Activated T-cell treated with anti-CD3 and anti-CD28 coated beads, Interleukin-2, amount 50 U/mL, for 24 hours (primary cell): ENCODE measurements around the gene ZNF423.

Source experiments
- DNase-seq: peaks from one replicate; pipeline ENCODE4 v3.0.0-alpha.2; 2020
- H3K27ac Mint-ChIP-seq: 2 replicates; pipeline ENCODE4 v1.8.0; 2020; ENCODE audit warnings: mild to moderate bottlenecking, mixed read lengths
- H3K27me3 Mint-ChIP-seq: 2 replicates; pipeline ENCODE4 v1.8.0; 2020; ENCODE audit warnings: mixed read lengths
- H3K36me3 Mint-ChIP-seq: 2 replicates; pipeline ENCODE4 v1.8.0; 2020; ENCODE audit warnings: low read depth, mixed read lengths
- H3K4me1 Mint-ChIP-seq: 2 replicates; pipeline ENCODE4 v1.8.0; 2020; ENCODE audit warnings: low read depth, mixed read lengths
- H3K4me3 Mint-ChIP-seq: 2 replicates; pipeline ENCODE4 v1.8.0; 2020; ENCODE audit warnings: mild to moderate bottlenecking, moderate library complexity, mixed read lengths
- H3K9me3 Mint-ChIP-seq: 2 replicates; pipeline ENCODE4 v1.8.0; 2020; ENCODE audit warnings: mixed read lengths

Gene ZNF423

DNA sequence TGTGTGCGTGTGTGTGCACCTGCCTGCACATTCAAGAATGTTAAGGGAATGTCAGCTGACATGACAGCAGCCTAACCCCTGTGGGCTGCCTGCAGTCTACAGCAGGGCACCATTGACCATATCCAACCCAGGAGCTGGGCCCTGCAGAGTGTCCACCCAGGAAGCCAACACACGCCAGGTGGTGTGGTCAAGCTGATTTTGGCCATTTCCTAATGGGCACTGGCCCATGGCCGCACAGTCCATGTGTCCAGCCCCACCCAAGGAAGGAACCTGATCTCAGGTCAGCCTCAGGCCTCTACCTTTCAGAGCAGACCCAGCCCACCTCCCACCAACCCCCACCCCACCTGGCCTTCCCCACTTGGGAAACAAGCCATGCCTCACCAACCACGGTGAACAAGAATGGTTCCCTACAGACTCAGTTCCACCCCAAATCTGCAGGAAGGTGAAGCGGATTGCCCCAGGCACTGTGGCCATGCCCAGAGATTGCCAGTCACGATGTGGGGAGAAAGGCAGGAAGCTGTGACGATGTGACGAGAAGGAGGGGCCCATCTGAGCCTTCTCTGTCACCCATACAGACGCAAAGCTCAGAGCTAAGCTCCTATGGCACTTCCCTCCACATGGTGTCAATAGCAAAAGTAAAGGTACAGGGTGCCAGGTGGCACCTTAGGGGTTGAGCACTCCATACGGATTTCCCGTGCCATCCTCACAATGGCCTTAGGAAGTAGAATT, 77.5 kb downstream of the ZNF423 start:
- DNase-seq, result no peak
- no peak overlapping the region for H3K4me3 Mint-ChIP-seq
- no peak overlapping the region for H3K27ac Mint-ChIP-seq

DNA sequence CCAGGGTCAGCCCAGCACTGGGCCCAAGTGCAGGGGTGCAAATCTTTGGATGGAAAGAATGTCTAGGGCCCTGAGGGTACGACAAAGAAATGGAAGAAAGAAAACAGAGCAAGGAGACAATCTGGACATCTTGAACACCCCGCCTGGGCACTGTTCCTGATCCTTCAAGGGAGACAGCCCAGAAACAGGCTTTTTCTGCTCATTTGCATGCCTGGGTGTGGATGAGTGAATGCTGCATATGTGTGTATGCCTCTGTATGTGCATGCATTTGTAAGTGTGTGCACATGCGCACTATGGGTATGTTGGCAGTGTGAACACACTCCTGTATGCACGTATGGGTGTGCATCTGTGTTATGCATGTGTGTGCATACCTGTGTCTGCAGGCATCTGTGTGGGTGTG, 79.2 kb downstream of the ZNF423 start:
- Mint-ChIP-seq H3K4me3 (no peak overlapping the region), H3K27me3 (peaks cover 4% of the 10 kb centered on the region), H3K9me3 (no peaks in the 10 kb centered on the region), H3K36me3 (no peaks in the 10 kb centered on the region), H3K27ac (no peak overlapping the region), H3K4me1 (no peaks in the 10 kb centered on the region)
- DNase-seq, result no peak

More for the DNA sequence above, 77.5 kb downstream of the ZNF423 start:
- H3K4me1 Mint-ChIP-seq, result no peaks in the 10 kb centered on the region
- H3K27me3 Mint-ChIP-seq, result peaks cover 4% of the 10 kb centered on the region
- no peaks in the 10 kb centered on the region for H3K9me3 Mint-ChIP-seq
- H3K36me3 Mint-ChIP-seq, result no peaks in the 10 kb centered on the region

DNA sequence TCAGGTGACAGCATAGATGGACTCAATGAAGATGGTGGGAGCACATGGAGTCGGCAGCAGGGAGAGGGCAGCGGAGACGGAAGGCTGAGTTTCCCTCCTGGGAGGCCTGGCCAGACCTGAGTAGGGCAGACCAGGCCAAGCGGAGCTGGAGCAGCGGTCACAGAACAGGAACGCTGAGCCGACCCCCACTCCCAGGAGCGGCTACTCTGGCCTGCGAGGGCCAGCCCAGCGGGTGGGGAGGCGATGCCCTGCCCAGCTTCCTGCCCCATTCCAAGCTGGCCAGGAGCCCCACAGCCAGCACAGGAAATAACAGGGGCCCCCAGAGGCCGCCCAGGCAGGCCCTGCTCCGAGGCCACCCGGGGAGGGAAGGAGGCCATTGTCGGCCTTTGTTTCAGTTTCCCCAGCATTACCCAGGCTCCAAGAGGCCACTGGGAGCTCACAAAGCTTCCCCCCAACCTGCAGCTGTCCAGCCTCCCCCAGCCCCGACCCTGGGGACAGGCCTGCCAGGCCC, 79.8 kb downstream of the ZNF423 start:
- Mint-ChIP-seq H3K36me3 (no peaks in the 10 kb centered on the region), H3K4me3 (no peak overlapping the region), H3K27ac (no peak overlapping the region), H3K27me3 (peaks cover 4% of the 10 kb centered on the region), H3K9me3 (no peaks in the 10 kb centered on the region), H3K4me1 (no peaks in the 10 kb centered on the region)
- DNase-seq, result no peak

DNA sequence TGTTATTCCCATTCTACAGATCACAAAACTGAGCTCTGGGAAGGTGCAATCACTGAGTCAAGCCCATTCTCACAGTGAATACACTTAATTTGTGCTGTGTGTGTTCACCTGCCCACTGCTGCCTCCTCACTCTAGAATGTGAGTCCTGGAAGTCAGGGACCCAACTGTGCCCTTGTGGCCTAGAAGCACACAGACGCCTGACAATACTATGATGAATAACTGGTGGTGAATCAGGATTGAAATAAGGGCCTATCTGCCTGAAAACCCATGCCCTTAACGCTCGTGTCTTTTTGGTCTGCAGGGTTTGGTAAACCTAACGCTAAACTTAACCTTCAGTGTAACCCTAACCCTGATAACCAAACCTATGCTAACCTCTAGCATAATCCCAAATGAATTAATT, 80.3 kb downstream of the ZNF423 start:
- DNase-seq, result no peak
- H3K27ac Mint-ChIP-seq, result no peak overlapping the region
- no peaks in the 10 kb centered on the region for H3K9me3 Mint-ChIP-seq
- H3K36me3 Mint-ChIP-seq, result no peaks in the 10 kb centered on the region
- H3K4me3 Mint-ChIP-seq, result no peak overlapping the region
- peaks cover 4% of the 10 kb centered on the region for H3K27me3 Mint-ChIP-seq
- no peaks in the 10 kb centered on the region for H3K4me1 Mint-ChIP-seq

DNA sequence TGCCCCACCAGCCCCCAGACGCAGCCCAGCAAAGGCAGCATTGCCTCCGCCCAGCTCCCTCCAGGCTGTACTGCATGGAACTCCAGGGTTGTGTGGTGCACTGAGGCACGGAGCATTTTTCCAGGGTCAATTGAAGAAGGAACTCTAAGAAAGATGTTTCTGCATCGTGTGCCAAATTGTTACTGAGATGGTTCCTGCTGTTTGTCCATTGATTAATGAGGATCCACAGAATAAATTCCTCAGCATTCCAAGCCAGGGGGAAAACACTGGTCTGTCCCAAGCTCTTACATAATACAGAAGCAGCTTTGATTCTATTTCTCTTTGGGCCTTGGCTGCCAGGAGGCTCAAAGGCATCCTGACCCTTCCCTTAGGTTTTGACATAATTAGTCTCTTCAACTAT, 80.9 kb downstream of the ZNF423 start:
- no peak for DNase-seq
- Mint-ChIP-seq H3K27me3 (peaks cover 3% of the 10 kb centered on the region), H3K36me3 (no peaks in the 10 kb centered on the region), H3K9me3 (no peaks in the 10 kb centered on the region), H3K27ac (no peak overlapping the region), H3K4me3 (no peak overlapping the region), H3K4me1 (no peaks in the 10 kb centered on the region)

DNA sequence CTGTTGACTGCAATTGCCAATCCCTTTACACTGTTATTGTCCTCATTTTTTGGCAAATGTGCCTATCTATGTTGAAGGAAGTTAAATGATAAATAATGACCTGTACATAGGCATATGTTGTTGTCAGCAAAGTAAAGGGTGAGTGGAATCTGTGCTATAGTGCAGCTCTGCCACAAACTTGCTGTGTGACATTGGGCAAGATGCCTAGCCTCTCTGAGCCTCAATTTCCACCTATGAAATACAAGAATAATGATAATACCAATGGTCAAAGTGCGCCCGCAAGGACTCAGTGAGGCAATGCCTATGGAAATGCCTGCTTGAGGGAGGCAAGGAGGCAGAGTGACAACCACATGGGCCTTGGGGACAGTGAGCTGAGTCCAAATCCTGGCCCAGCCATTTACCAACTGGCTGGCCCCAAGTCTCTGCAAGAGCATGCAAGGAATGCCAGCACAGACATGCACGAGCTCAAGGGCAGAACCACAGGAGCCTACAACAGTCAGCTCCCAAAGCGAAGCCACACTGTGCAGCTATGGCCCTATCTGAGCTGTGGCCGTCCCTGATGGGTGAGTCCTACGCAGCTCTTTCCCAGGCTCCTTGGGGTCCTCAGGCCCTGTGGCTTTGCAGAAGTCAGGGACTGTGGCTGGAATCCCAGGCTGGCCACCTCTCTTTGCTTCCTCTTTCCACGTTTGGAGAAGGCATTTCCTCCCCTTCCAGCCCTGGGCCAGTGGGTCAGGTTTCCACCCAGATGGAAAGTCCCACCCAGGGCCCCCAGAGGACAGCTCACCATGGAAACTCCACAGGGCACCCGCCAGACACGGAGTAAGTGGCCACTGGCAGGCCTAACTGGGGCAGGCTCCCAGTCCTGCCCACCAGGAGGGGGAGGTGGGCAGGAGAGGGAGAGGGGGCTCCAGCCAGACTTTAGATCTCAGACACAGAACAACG, 82.1 kb downstream of the ZNF423 start:
- Mint-ChIP-seq H3K36me3 (no peaks in the 10 kb centered on the region), H3K4me1 (no peaks in the 10 kb centered on the region), H3K27me3 (no peaks in the 10 kb centered on the region), H3K27ac (no peak overlapping the region), H3K4me3 (no peak overlapping the region), H3K9me3 (no peaks in the 10 kb centered on the region)
- DNase-seq, result no peak

DNA sequence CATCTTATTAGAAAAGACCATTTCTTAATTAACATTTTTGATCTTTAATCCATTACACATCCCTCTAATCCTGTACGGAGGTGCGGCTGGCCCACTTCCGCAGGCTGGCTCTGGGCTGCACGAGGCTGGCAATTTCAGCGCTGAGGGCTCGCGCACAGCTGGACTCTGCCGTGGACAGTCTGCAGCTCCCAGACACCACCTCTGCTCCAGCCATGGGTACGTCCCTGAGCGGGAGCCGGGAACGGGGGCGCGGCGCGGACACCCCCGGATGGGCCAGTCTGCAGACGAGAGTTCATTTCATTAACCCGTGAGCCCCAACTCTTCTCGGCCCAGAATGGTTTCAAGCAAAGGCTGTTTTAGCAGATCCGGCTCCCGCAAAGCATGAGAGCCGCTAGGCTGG, 87.9 kb downstream of the ZNF423 start:
- Mint-ChIP-seq H3K4me3 (no peak overlapping the region), H3K36me3 (no peaks in the 10 kb centered on the region), H3K27me3 (no peaks in the 10 kb centered on the region), H3K4me1 (no peaks in the 10 kb centered on the region), H3K9me3 (no peaks in the 10 kb centered on the region), H3K27ac (no peak overlapping the region)
- DNase-seq, result no peak

DNA sequence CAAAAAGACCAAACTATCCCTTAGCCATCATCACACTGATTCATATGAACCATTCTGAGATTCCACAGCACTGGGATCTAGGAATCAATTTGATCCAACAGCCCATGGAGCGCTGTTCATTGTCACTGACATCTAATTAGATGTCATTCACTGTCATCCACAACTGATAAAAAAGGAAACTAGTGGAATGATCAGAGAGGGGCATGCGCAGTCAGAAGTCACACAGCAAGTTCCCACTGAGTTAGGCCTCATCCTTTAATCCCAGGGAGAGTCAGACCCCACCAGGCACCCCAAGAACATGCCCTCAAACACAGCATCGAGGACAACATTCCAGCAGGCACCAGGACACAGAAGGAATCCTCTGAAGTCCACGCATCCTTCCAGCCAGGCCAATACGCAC, 88.5 kb downstream of the ZNF423 start:
- H3K4me1 Mint-ChIP-seq, result no peaks in the 10 kb centered on the region
- no peaks in the 10 kb centered on the region for H3K9me3 Mint-ChIP-seq
- H3K36me3 Mint-ChIP-seq, result no peaks in the 10 kb centered on the region
- no peak overlapping the region for H3K4me3 Mint-ChIP-seq
- DNase-seq, result no peak
- no peaks in the 10 kb centered on the region for H3K27me3 Mint-ChIP-seq
- H3K27ac Mint-ChIP-seq, result no peak overlapping the region

DNA sequence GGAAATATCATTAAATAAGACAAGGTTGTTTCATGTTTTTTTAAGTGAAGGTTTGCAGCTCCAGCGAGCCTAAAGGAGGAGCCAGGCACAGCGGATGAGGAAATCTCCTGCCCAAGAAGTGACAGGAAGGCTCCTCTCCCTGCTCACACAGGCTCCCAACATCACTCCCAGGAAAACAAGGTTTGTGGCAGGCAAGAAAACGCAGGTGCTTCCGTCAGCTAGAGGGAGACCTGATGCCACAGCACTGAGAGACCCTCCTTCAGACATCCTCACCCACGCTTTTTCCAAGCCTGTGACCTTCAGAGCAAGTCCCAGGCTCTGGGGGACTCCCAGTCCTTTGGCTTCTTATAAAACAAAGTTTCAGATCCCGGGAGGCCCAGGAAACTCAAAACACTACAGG, 89.7 kb downstream of the ZNF423 start:
- DNase-seq, result no peak
- Mint-ChIP-seq H3K4me3 (no peak overlapping the region), H3K36me3 (no peaks in the 10 kb centered on the region), H3K4me1 (no peaks in the 10 kb centered on the region), H3K9me3 (no peaks in the 10 kb centered on the region), H3K27me3 (no peaks in the 10 kb centered on the region), H3K27ac (no peak overlapping the region)

DNA sequence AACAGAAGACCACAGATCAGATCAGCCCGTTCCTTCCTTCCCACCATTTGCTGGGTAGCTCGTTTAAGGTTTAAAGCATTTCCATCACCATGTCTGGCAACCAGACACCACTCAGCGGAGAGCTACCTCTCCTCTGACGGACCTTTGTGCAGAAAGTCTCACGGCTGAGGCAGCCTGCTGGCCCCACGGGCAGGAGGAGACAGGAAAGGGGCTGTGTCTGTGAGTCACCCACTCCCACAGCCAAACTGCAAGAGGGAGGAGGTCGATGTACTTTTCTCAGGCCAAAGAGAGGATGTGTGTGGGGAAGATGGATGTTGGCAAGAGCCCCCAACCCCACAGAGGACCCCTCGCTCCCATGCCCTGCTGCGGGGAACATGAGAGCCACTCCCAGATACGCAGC, 92.1 kb downstream of the ZNF423 start:
- Mint-ChIP-seq H3K27ac (no peak overlapping the region), H3K9me3 (no peaks in the 10 kb centered on the region), H3K27me3 (no peaks in the 10 kb centered on the region), H3K36me3 (no peaks in the 10 kb centered on the region), H3K4me1 (no peaks in the 10 kb centered on the region), H3K4me3 (no peak overlapping the region)
- no peak for DNase-seq

DNA sequence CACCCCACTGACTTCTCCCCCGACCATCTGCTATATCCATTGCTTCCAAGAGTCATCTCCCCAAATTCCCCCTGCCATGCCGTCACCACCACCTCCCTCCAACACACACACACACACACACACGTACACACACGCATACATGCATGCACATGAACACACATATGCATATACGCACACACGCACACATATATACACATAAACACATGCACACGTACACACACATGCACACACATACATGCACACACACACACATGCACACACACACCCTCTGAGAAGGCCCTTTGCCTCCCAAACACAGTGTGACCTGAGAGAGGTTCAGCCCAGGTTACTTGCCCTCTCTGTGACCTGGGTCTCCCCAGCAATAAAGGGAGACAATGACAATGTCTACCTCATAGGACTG, 95.1 kb downstream of the ZNF423 start:
- no peak overlapping the region for H3K27ac Mint-ChIP-seq
- H3K4me1 Mint-ChIP-seq, result no peaks in the 10 kb centered on the region

DNA sequence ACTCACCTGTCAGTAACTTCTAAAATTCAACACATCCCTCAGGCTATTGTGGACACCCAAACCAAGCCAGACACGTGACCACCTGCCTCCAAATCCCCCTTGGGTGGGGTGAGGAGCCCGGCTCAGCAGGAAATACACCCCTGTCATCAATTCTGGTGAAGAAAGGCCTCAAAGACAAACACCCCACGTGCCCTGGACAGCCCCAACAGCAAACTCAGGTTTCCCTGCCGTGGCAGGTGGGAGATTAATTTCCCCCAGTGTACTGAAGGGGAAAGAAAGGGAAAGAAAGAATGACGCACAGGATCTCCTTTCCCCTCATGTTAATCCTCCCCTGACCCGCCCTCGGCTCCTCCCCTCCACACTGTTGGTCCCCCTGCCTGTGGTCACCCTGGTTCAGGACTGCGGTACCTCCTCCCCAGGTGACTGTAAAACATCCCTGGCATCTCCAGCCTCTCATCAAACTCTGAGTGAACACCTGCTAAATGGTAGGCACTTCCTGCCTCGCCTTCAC, 98.3 kb downstream of the ZNF423 start:
- Mint-ChIP-seq H3K9me3 (no peaks in the 10 kb centered on the region), H3K27ac (no peak overlapping the region), H3K4me1 (peaks cover 9% of the 10 kb centered on the region), H3K36me3 (no peaks in the 10 kb centered on the region), H3K27me3 (peaks cover 47% of the 10 kb centered on the region), H3K4me3 (no peak overlapping the region)
- no peak for DNase-seq

More for the DNA sequence above, 95.1 kb downstream of the ZNF423 start:
- Mint-ChIP-seq H3K36me3 (no peaks in the 10 kb centered on the region), H3K4me3 (no peak overlapping the region), H3K27me3 (peaks cover 24% of the 10 kb centered on the region), H3K9me3 (no peaks in the 10 kb centered on the region)
- DNase-seq, result no peak

DNA sequence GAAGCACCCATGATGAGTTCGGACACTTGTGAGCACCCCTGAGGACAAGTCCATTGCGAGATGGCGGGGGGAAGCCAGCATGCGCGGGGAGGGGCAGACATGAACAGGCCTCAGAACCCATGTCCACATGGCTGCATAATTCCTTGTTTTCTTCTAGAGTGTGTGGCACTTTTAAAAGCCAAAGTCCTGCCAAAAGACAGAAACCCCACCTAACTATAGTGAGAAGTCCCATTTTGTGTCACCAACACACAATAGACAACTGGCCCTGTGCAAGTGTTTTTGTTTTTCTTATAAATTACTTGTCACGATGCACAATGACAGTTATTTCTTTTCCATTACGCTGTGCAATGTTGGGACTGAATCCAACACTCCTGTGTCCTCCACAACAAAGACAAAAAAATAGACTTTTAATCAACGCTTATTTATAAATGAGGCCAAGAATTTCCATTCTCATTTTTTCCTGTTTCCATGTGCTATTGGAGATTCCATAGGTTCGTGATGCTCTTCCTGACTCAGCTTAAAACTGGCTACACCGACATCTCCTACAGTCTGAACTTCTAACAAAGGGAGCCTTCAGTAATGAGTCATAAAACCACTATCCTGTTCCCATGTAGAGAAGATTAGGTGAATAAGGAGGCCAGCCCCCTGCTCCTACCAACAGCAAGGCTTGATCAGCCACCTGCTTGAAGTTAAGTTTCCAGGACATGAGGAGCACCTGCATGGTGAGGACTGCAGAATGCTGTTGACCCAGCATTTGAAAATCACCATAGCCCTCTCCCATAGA, 98.9 kb downstream of the ZNF423 start:
- Mint-ChIP-seq H3K27me3 (peaks cover 48% of the 10 kb centered on the region), H3K4me1 (peaks cover 9% of the 10 kb centered on the region), H3K4me3 (no peak overlapping the region), H3K9me3 (no peaks in the 10 kb centered on the region), H3K27ac (no peak overlapping the region), H3K36me3 (no peaks in the 10 kb centered on the region)
- DNase-seq, result no peak

DNA sequence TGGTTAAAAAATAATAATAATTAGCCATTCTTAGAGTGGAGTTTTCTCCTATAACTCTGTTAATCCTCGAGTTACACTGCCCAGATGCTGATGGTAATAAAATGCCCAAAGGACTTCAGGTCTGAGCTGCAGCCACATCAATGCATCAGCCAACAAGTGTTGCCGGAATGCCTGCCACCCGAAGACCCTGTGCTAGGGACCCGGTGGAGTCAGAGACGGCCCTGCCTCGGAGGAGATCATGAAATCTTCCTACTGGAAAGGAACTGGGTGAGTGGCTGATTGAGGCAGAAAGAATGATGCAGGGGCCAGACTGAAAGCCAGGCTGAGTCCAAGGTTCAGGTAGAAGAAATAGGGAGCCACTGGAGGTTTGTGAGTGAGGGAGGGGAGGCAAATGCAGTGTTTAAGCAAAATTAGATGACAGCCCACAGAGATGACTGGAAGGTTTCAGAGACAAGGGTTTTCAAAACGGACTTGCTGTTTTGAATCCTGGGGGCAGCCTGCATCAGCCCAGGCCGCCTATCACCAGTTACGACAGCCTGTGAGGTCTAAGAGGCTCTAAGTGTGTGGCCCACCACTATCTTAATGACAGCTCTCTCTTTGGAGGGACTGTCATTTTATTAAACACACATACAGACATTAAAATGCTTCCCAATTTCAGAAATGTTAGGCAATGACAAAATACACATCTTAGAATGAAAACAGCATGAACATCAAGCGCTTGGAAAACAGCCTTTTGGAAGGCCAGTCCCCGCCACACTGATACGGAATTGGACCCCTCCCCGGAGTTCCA, 100.0 kb downstream of the ZNF423 start:
- H3K36me3 Mint-ChIP-seq, result no peaks in the 10 kb centered on the region
- peaks cover 48% of the 10 kb centered on the region for H3K27me3 Mint-ChIP-seq

More for the DNA sequence above, 100.0 kb downstream of the ZNF423 start:
- Mint-ChIP-seq H3K4me1 (peaks cover 9% of the 10 kb centered on the region), H3K9me3 (no peaks in the 10 kb centered on the region), H3K4me3 (no peak overlapping the region), H3K27ac (no peak overlapping the region)
- no peak for DNase-seq
